GM19468 (cell line): ENCODE results near the gene ZNF701.
"Not testable (repeated sequence)": the region's sequence is repeated elsewhere in the genome, so short reads cannot be mapped to it uniquely, and the experiment has no call there.

ENCODE experiments used
- ATAC-seq: cut with Tn5 transposase; IDR thresholded peaks from one replicate; pipeline ENCODE4 v1.9.1; 2021; ENCODE audit warnings: mild to moderate bottlenecking, moderate library complexity, moderate number of reproducible peaks; ENCODE audit not compliant: unreplicated experiment; ENCODE audit errors: extremely low read depth

Gene ZNF701

DNA sequence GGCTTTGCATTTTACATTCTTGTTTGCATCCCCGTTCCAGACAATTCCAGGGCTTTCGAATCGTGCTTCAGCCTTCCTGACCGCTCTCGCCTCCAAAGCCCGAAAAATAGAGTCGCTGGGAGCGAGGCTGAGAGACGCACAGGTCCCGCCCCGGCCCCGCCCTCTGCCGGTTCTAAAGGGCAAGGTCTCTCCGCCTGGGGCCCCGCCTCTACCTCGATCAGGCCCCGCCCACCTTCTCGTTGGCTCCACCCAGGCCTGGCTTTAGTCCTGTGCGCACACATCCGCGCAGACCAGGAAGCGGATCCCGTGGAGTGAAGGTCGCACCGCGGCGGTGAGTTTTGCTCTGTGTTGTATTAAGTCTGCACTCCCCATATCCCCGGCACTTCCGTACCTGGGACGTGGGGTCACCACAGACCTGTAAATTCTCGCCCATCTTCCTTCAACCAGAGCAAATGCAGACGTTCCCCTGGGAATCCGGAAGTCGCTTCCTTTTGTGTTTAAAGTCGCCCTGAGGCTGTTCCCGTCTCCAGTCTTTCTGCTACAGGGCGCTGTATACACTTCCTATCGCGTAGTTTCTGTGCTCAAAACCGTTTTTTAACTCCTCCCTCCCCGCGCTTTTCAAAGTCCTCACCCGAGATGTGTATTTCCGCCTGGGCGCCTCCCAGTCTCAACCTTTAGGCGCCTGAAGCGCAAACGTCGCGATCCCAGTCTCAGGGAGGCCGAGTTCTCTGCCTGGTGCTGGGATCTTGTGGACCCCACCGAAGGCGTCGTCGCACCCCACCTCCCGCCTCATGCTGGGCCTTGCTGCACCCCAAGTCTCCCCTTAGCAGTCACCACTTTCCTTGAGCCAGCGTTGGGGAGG lies at the start of gene ZNF701:
Gene ZNF701 (plus strand): TSS at position 288 of the 862 bp plus-strand sequence. CDS start 3,861 bp downstream, outside the sequence.
- peak; percentile 52 for ATAC-seq

DNA sequence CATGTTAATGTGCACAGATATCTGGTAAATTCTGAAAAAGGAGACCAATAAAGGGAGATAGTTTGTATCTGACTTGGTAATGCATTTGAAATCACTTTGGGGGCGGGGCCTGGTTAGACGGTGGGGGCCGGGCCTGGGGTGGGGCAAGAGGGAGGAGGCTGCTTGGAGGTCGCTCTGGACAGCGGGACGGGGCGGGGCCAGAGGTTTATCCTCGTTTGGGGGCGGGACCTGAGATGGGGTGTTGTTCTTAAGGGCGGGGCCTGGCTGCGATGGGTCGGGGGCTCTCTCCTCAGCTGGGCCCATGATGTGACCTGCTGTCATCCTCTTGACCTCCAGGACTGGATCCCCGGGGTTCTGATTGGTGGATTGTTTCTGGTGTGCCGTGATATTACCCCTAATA lies 47.5 kb upstream of the ZNF701 start:
- no peak for ATAC-seq

DNA sequence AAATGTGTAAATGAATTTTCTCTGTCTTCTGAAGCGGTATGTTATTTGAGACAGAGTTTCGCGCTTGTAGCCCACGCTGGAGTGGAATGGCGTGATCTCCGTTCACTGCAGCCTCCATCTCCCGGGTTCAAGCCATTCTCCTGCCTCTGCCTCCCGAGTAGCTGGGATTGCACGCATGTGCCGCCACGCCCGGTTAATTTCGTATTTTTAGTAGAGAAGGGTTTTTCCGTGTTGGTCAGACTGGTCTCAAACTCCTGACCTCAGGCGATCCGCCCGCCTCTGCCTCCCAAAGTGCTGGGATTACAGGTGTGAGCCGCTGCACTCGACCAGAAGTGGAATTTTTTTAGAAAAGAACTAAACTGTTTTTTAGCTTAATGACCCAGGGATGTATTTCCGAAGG lies 46.0 kb upstream of the ZNF701 start:
- no peak for ATAC-seq

DNA sequence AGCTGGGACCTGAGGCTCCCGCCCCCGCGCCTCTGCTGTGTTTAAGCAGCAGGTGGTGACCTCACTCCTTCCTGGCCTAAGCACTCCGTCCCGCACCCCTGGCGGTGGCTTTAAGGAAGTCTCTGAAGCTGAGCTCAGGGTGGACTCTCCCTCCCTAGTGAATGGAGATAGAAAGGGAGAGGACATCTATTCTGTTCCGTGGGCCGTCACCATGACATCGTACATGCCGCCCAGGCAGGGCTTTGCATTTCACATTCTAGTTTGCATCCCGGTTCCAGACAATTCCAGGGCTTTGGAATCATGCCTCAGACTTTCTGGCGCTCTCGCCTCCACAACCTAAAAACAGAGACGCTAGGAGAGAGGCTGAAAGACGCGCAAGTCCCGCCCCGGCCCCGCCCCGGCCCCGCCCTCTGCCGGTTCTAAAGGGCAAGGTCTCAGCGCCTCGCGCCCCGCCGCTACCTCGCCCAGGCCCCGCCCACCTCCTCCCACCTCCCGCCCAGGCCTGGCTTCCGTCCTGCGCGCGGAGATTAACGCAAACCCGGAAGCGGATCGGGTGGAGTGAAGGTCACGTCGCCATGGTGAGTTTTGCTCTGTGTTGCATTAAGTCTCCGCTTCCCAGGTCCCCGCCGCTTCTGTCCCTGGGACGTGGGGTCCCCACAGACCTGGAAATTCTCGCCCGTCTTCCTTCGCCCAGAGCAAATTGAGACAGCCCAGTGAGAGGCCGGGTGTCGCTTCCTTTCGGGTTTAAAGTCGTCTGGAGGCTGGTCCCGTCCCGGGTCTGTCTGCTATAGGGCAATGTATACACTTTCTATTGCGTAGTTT lies 42.7 kb upstream of the ZNF701 start, which contains the start of gene ZNF808:
Gene ZNF808 (plus strand): TSS at position 535 of the 822 bp plus-strand sequence. CDS start 15,617 bp downstream, outside the sequence.
- peak; percentile 60 for ATAC-seq

DNA sequence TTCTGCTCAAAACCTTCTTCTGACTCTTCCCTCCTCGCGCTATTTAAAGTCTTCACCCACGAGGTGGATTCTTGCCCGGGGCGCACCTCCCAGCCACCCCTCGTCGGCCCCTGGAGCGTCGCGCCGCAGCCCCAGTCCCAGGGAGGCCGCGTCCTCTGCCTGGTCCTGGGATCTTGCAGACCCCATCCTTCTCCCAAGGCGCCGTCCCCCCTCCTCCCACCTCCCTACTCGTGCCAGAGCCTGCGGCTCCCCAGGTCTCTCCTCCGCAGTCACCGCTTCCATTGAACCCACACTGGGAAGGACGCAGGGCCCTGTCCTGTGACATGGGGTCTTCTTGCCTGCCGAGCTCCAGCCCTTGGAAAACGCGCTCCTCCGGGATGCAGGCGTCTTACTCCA lies 42.1 kb upstream of the ZNF701 start:
- no peak for ATAC-seq

DNA sequence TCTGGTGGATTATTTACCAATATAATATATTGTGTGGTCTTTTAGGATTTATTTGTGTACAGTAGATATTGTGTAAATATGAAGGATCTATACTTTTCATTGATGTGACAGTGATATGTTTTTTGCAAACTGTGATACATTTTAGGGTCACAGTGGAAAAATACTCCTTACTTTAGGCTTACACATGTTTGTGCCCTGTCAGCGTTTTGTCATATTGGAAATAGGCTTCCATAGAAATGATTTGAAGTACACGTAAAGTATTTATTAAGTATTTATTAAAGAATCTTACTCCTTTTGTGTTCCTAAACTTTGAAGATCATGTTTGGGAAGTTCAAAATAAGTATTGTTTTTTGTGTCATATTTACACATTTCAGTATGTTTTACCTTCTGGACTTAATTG lies 37.6 kb upstream of the ZNF701 start:
- no peak for ATAC-seq

DNA sequence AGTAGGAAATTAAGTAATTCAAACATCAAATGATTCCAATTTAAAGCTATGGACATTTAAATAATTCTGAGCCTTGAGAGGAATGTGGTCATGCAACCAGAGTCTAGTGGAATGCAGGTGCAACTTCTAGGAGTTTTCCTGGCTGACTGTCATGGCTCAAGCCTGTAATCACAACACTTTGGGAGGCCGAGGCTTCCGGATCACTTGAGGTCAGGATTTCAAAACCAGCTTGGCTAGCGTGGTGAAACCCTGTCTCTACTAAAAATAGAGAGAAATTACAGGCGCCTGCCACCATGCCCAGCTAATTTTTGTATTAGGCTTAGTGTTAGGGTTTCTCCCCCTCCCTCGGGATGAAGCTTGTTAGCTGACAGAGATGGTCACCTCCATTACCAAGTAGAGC lies 36.2 kb upstream of the ZNF701 start:
- no peak for ATAC-seq

DNA sequence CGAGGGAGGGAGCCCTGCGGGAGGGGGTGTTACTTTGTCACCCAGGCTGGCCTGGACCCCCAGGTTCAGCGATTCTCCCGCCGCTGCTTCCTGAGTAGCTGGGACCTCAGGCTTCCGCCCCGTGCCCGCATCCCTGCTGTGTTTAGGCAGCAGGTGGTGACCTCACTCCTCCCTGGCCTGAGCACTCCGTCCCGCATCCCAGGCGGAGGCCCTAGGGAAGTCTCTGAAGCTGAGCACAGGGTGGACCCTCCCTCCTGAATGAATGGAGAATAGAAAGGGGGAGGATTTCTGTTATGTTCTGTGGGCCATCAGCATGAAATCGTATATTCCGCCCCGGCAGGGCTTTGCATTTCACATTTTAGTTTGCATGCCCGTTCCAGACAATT lies 34.7 kb upstream of the ZNF701 start:
- not testable (repeated sequence) for ATAC-seq

DNA sequence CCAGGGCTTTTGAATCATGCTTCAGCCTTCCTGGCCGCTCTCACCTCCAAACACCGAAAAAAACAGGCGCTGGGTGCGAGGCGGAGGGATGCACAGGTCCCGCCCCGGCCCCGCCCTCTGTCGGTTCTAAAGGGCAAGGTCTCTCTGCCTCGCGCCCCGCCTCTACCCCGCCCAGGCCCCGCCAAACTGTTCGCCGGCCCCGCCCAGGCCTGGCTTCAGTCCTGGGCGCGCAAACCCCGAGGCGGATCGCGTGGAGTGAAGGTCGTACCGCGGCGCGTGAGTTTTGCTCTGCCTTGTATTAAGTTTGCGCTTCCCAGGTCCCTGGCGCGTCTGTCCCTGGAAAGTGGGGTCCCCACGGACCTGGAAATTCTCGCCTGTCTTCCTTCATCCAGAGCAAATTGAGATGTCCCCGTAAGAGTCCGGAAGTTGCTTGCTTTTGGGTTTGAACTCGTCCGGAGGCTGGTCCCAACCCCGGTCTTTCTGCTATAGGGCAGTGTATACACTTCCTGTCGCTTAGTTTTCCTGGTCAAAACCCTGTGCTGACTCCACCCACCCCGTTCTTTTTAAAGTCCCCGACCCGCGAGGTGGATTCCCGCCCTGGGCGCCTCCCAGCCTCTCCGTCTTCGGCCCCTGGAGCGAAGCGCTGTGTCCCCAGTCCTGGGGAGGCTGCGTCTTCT lies 34.2 kb upstream of the ZNF701 start:
- peak; percentile 23 for ATAC-seq

DNA sequence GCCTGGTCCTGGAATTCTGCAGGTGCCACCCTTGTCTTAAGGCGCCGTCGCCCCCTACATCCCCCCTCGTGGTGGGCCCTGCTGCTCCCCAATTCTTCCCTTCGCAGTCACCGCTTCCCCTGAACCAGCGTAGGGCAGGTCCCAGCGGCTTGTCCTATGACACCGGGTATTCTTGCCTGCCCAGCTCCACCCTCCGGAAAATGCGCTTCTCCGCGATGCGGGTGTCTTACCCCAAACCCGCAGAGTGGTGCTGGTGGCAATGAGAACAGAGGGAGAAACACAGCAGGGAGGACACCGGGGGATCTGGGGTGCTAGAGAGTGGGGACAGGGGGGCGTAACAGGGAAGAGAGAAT lies 33.7 kb upstream of the ZNF701 start:
- no peak for ATAC-seq

DNA sequence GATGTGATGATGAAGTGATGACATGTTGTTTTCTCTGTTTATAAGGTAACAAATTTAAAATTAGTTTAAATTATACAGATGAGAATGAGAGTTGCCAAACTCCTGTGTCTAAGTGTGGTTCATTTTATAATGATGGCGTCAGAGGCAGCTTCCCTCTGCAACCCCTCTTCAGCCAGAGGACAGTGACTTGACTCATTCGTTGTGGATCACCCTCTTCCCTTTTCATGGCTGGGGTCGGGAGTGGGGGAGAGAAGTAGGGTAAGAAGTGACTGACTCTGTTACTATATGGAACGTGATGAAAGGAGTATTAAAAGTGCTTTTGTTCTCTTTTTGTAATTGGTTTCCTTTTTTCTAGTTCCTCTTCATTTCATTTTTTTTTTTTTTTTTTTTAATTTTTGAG lies 31.3 kb upstream of the ZNF701 start:
- not testable (repeated sequence) for ATAC-seq

DNA sequence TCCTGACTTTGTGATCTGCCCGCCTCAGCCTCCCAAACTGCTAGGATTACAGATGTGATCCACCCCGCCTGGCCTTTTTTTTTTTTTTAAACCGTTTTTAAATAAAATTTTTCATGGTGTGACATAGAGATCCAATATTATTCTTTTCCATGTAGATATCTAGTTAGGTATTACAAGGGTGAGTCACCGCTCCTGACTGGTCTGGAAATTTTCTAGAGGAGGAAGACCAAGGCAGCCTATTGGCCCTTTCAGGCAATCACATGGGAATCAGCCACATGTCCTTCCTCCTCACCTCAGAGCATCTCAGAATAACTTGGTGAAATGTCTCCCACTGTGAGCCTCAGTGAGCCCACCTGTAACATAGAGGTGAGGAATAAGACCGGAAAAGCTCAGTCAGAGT lies 28.9 kb upstream of the ZNF701 start:
- ATAC-seq, result not testable (repeated sequence)

DNA sequence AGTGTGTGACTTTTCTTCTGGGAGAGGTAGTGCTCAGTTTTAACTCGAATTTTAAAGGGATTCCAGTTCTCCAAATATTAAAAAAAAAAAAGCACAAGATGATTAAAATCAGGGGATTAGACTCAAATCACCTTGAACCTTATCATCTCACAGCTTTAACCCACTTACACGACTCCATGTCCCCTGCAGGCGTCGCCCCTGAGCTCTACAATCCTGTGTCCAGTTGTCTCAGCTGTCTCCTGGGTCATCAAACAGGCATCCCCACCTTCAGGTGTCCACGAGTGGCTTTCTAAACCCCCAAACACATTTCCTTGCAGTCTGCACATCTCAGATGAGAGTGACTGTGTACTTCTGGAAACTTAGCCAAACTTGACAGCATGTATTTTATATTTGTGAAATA lies 28.5 kb upstream of the ZNF701 start:
- no peak for ATAC-seq

DNA sequence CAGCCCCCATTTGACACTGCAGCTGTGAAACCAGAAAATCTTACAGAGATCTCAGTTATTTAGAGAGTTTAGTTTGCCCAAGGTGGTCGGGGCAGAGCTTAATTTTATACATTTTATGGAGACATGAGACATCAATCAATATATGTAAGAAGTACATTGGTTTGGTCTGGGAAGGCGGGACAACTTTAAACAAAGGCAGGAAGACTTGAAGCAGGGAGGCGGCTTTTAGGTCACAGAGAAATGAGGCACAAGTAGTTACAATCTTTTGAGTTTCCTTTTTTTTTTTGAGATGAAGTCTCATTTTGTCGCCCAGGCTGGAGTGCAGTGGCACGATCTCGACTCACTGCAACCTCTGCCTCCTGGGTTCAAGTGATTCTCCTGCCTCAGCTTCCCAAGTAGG lies 27.5 kb upstream of the ZNF701 start:
- ATAC-seq, result not testable (repeated sequence)

DNA sequence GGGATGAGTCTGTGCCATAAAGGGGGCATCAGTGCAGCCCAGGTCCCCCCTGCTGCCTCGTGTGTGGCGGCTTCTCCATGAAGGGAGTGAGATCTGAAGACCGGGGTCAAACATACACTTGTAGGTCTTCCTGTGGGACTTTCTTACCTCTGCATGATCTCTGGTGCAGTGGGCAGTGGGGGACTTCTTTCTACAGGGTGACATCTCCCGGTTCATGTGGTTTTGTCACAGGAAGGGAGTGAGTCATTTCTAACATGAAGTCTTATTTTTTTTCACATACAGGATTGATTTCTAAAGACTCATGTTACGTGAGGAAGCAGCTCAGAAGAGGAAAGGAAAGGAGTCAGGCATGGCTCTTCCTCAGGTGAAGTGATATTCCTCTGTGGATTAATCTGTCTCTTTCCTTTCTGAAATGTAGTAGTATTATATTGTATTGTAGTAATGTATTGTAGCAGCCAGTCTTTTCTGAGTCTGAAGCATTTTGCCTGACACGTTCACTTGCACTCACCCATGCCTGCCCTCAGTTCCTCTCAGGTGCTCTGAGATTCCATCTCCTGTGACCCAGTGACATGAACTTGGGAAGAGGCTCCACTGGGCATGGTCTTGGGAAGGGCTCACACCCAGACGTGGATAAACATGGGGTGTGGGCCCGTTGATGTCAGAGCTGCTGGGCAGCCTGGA lies 27.0 kb upstream of the ZNF701 start:
- no peak for ATAC-seq

DNA sequence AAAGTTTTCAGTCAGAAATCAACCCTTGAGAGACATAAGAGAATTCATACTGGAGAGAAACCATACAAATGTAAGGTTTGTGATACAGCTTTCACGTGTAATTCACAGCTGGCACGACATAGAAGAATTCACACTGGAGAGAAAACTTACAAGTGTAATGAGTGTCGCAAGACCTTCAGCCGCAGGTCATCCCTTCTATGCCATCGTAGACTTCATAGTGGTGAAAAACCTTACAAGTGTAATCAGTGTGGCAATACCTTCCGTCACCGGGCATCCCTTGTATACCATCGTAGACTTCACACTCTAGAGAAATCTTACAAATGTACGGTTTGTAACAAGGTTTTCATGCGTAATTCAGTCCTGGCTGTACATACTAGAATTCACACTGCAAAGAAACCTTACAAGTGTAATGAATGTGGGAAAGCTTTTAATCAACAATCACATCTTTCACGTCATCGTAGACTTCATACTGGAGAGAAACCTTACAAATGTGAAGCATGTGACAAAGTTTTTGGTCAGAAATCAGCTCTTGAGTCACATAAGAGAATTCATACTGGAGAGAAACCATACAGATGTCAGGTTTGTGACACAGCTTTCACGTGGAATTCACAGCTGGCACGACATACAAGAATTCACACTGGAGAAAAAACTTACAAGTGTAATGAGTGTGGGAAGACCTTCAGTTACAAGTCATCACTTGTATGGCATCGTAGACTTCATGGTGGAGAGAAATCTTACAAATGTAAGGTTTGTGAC lies 15.7 kb upstream of the ZNF701 start:
- ATAC-seq, result no peak

DNA sequence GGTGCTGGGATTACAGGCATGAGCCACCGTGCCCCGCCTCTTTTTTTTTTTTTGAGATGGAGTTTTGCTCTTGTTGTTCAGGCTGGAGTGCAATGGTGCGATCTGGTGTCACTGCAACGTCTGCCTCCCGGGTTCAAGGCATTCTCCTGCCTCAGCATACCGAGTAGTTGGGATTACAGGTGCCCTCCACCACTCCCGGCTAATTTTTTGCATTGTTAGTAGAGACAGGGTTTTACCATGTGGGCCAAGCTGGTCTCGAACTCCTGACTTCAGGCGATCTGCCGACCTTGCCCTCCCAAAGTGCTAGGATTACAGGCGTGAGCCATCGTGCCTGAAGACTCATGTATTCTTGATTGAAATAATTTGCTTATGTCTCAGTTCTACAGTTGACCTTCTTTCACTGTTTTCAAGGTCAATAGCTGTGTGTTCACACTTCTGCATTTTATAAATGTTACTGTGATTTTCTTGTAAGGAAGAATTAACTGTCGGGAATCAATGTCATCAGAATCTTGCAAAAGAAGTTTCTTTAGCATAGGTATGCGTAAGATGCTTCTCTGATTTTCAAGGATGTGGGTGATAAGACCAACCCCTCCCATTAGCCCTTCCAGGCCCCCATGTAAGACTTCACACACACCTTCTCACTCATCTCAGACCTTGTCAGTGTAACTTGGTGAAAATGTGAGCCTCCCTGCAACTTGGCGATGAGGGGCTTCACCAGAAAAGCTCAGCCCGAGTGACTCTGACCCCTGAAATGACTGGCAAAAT lies 12.7 kb upstream of the ZNF701 start:
- ATAC-seq, result no peak

DNA sequence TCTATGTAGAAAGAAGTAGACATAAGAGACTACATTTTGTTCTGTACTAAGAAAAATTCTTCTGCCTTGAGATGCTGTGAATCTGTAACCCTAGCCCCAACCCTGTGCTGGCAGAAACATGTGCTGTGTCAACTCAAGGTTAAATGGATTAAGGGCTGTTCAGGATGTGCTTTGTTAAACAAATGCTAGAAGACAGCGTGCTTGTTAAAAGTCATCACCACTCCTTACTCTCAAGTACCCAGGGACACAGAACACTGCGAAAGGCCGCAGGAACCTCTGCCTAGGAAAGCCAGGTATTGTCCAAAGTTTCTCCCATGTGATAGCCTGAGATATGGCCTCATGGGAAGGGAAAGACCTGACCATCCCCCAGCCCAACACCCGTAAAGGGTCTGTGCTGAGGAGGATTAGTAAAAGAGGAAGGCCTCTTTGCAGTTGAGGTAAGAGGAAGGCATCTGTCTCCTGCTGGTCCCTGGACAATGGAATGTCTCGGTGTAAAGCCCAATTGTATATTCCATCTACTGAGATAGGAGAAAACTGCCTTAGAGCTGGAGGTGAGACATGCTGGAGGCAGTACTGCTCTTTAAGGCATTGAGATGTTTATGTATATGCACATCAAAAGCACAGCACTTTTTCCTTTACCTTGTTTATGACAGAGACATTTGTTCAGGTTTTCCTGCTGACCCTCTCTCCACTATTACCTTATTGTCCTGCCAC lies 11.2 kb upstream of the ZNF701 start:
- not testable (repeated sequence) for ATAC-seq
